HG03439 (cell line): ENCODE measurements around the gene COL15A1.

ENCODE experiments used
- ATAC-seq: cut with Tn5 transposase; IDR thresholded peaks from one replicate; pipeline ENCODE4 v1.9.1; 2021; ENCODE audit warnings: mild to moderate bottlenecking, moderate library complexity; ENCODE audit not compliant: unreplicated experiment

Gene COL15A1

DNA sequence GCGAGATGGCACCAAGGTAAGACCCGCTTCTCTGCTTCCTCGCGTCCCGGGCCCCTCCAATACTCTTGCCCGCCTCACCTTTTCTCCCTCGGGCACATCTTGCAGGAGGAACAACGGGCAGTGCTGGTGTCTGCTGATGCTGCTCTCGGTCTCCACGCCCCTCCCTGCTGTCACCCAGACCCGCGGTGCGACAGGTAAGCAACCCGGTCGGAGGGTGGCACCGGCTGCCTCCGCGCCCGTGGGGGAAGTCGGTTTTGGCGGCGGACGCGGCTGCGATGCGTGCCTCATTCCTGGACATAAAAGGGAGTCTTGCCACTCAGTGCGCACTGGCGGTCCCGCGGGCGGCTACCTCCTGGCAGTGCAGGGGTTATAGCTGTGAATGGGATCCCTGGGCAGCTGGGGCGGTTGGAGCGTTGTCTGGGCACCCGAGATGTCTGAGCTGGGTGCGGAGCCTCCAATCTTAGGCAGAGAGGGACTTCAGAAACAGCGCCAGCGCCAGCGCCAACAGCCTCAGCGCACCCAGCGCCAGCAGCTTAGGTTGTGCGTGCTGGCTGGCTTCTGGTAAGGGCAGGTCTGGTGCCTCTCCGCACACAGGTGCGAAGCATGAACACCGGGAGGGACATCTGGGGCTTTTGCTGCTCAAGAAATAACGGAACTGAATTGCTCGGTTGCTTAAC is 488 bp downstream of the COL15A1 start:
- ATAC-seq: no peak

DNA sequence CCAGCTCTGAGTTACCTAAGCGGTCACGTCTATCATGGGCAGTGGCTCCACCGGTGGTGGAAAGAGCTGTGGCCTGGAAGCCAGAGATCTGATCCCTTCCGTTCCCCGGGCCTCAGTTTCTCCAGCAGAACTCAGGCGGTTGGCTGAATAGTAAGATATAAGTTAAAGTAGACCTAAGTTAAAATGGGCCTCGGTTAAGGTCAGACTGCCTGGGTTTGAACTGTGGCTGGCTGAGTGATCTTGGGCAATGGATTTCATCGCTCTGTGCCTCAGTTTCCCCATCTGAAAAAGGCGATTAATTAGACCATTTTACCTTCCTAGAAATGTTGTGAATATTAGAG is 997 bp downstream of the COL15A1 start:
- no peak for ATAC-seq

- no peak for ATAC-seq
Measured at GRCh38 chr9:98949565-98949964, 5.9 kb downstream of the COL15A1 start.

DNA sequence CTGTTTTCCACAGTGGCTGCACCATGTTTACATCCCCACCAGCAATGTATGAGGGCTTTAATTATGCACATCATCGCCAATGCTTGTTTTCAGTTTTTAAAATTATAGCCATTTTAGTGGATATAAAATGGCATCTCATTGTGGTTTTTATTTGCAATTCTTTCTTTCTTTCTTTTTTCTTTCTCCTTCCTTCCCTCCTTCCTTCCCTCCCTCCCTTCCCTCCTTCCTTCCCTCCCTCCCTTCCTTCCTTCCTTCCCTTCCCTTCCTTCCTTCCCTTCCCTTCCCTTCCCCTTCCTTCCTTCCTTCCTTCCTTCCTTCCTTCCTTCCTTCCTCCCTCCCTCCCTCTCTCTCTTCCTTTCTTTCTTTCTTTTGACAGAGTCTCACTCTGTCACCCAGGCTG is 6.6 kb downstream of the COL15A1 start:
- ATAC-seq: no peak

- ATAC-seq: no peak
Measured at GRCh38 chr9:98951967-98952366, 8.3 kb downstream of the COL15A1 start.

DNA sequence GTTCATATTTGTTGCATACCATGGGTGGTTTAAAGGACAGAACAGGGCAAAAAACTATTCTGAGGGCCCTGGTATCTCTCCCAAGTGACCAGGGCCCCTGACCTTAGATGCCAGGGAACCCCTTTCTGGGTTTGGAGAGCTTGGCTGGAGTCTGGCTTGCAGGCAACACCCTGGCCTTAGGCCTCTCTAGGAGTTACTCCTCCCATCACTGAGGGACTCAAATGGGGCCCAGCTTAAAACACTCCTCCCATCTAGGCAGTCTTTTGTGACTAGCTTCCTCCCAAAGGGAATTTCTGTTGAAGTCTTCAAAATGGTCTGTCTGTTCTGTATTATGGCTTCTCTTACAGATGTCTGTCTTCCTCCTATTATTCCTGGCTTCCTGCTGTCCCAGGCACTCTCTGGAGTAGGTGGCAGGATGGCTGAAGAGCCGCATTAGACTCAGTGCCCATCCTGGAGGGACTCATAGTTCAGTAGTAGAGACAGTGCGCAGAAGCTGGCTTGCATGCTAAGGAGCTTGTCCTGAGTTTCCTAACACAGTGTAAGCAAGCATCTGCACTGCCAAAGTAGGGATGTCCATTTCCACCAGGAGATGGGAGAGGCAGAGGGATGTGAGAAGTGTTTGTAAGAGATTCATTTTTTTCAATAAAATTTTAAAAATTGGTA is 10.0 kb downstream of the COL15A1 start:
- no peak for ATAC-seq

GRCh38 chr9:98954244-98954610 is 10.5 kb downstream of the COL15A1 start:
- no peak for ATAC-seq

- ATAC-seq: no peak
Measured at GRCh38 chr9:98955259-98955658, 11.6 kb downstream of the COL15A1 start.

DNA sequence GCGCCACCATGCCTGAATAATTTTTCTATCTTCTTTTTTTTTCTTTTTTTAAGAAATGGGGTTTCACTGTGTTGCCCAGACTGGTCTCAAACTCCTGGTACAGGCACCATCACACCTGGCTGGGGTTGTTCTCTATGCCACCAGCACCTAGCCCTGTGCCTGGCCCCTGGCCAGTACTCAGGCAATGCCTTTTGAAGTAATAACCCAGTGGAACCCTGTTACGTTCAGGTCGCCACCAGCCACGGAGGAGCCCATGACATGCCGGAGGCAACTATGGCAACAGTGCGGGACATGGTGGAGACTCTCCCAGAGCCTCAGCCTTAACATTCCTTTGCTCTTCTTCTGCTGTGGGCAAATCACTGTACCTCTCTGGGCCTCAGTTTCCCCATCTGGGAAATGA is 14.1 kb downstream of the COL15A1 start:
- no peak for ATAC-seq

GRCh38 chr9:98958271-98958984 is 14.7 kb downstream of the COL15A1 start:
- ATAC-seq: no peak

- ATAC-seq: no peak
Measured at GRCh38 chr9:98960409-98960808, 16.7 kb downstream of the COL15A1 start.

GRCh38 chr9:98961513-98962180 is 17.9 kb downstream of the COL15A1 start:
- no peak for ATAC-seq

DNA sequence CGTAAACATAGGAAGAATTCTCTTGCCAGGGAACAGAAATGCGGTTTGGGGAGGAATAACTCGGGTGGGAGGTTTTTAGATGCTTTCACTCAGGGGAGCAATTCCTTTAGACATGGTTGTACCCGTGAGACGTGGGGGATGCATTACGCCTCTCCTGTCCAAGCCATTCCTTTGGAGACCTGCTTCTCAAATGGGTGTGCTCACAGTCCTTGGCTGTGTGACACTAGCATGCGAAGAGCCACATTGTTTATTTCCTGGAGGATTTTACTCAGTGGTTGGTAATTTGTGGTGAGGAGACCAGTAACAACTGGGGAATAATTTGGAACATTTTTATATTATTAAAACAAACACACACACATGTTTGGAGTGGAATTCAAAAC is 18.5 kb downstream of the COL15A1 start:
- no peak for ATAC-seq

GRCh38 chr9:98962861-98963260 is 19.2 kb downstream of the COL15A1 start:
- no peak for ATAC-seq

- no peak for ATAC-seq
Measured at GRCh38 chr9:98964201-98964600, 20.5 kb downstream of the COL15A1 start.

GRCh38 chr9:98964911-98965336 is 21.2 kb downstream of the COL15A1 start:
- no peak for ATAC-seq

- ATAC-seq: no peak
Measured at GRCh38 chr9:98966676-98967075, 23.0 kb downstream of the COL15A1 start.

- no peak for ATAC-seq
Measured at GRCh38 chr9:98967257-98967656, 23.6 kb downstream of the COL15A1 start.

DNA sequence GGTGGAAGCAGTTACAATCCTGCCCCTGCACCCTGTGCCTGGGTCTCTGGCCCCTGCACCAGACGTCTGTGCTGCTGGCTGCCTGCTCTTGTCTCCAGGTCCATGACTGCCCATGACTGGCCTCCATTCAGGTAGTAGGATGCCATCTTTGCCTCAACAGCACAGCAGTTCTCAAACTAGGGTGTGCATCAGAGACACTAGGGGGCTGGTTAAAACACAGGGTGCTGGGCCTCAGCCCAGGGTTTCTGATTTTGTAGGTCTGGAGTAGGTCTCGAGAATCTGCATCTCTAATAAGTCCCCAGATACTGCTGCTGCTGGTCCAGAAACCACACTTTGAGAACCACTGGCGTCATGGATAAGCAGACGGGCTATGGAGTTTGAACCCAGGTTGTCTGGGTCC is 24.0 kb downstream of the COL15A1 start:
- ATAC-seq: no peak

DNA sequence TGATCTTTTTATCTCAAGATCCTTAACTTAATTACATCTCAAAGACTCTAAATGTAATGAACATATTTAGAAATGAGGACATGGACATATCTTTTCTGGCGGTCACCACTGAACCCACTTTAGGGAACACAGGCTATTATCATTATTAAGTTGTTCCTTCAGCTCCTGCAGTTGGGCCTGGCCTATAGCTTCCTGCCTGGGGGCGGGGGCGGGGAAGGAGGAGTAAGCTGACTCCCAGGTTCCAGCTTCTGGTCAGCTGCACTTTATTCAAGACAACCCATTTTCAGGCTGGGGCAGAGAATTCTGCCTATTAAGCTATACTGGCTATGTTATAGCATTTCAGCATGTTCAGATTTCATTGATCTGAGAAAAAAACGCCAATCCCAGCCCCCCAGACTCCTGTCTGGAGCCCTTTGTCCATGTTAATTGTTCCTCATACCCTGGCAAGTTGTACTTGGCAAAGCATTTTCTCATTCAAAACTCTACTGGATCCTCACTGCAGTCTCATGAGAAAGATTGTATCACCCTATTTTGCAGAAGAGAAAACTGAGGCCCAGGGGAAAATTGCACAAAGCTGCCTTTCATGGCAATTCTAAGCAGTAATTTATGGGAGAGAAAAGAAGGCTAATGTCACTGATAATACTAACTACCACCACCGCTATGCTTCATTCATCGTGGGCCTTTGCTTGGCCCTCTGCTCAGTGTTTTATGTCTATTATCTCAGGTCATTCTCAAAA is 25.1 kb downstream of the COL15A1 start:
- no peak for ATAC-seq

DNA sequence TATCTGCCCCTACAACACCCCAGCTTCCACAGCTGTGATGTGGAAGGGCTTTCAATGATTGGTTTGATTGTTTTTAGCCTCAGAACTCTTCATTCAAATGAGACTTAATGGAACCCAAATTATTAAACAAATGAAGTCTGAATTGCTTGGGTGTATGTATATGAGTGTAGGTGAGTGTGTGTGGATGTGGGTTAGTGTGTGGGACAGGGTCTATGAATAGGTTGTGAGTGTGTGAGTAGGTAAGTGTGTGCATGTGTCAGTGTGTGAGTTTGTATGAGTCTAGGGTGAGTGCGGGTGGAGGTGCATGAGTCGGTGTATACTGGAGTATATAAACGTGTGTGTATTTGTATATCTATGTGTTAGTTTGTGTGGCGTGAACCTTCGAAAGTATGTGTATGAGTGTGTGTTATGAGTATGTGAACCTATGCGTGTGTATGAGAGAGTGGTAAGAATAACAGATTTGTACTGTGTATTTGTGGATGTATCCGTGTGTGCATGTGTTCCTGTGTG is 26.9 kb downstream of the COL15A1 start:
- no peak for ATAC-seq
